ENCODE data around the gene HBP1. TPM values are rescaled to one million over a fixed set of nuclear protein-coding genes. Genes with fewer than 3 reads are reported as not detected.
A peak's percentile ranks its signal among the peaks of the same experiment; 100 is the strongest.

HBP1 gene
- total and polyA plus RNA-seq, 4 experiments from 2014 or later, result 71.6 to 116 (median 105) TPM

DNA sequence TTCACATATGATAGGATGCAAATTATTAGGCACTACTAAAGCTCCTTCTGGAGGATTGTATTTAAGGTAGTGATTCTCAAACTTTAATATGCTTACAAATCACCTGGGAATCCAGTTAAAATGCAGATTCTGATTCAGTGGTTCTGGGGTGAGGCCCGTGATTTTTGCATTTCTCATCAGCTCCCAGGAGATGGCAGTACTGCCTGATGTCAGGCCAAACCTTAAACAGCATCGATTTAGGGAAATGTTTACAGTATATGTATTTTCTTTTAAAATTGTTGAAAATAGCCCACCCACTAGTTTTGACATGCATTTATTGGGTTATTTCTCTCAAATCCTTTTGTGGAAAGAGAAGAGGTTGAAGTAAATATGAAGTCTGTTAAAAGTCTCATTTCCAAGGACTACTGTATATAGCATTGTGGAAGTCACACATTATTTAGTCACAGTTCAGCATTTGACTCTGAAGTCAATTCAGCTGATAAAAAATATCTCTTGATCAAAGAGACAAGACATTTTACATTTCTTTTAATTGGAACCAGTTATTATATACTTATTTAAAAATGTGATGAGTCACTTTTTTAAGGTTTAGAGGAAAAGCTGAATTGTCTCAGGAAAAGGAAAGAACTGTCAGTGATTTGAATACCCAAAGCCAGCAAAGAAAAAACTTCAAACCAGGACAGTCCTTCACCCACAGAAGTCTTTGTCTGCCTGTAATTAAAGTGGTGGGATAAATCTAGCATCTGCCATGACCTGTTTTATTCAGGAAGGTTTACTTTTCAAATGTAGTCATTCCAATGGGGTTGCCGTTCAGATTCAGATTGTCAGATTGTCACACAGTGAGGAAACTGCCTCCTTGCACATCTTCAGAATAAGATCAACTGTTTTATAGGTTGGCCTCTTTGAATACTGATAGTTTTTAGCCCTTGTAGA, 21.1 kb upstream of the HBP1 start:
- Histone ChIP-seq H3K27me3 (ENCODE audit: insufficient read depth, low read length) (no peaks in the 10 kb centered on the region), H3K4me3 (ENCODE audit: low read length in 2 of 2) (no peak overlapping the region), H3K27ac (ENCODE audit: low read depth, low read length) (no peak overlapping the region), H3K4me1 (ENCODE audit: insufficient read depth, low read length) (no peaks in the 10 kb centered on the region), H3K9me3 (ENCODE audit: control insufficient read depth in 1 of 2, low read length in 2 of 2) (no peaks in the 10 kb centered on the region), H3K36me3 (ENCODE audit: insufficient read depth, low read length) (no peaks in the 10 kb centered on the region)
- Mint-ChIP-seq H3K9me3 (no peaks in the 10 kb centered on the region), H3K4me3 (no peak overlapping the region), H3K27ac (no peak overlapping the region), H3K27me3 (no peaks in the 10 kb centered on the region), H3K4me1 (peaks cover 0 to 2% (median 1%) of the 10 kb centered on the region in 4 donors), H3K36me3 (no peaks in the 10 kb centered on the region)
- peak; percentile 39 to 55 (median 44) for DNase-seq
- intact Hi-C loops (cut with micrococcal nuclease), result loop anchor here (1.0 to 5.0 kb wide), 3 partner anchors 355 to 732 kb away; no protein-coding TSS in a partner anchor
- POLR2A ChIA-PET (ENCODE audit: partially characterized antibody), result interaction anchor here (0.9 to 6.9 kb wide), 4 partner anchors 9 to 595 kb away, joined by 3 to 86 read pairs (median 4); partner anchors contain the start of gene HBP1
- CTCF ChIA-PET (ENCODE audit: partially characterized antibody), result interaction anchor here (0.6 to 6.9 kb wide), 42 partner anchors 9 to 998 kb away, joined by 3 to 56 read pairs (median 5); partner anchors contain the start of genes CCDC71L, HBP1 and PIK3CG

DNA sequence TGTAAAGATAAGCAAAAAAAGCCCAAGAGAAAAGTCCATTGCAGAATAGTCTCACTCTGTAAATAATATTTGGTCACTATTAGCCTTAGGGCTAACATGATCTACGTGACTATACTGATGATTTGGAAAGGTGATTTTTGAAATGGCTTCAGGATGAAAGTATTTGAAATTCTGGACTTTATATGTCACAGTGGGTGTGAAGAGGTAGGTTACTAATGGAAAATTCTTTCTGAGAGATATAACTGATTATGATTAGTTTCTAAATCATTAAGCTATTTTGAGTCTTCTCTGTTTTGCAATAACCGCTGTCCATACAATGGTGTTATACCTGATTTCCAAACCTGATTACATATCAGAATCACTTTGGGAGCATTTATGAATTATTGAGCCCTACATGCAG, 20.1 kb upstream of the HBP1 start:
- Mint-ChIP-seq H3K27me3 (no peaks in the 10 kb centered on the region), H3K9me3 (no peaks in the 10 kb centered on the region), H3K36me3 (no peaks in the 10 kb centered on the region), H3K4me3 (no peak overlapping the region), H3K27ac (no peak overlapping the region), H3K4me1 (peaks cover 0 to 2% (median 1%) of the 10 kb centered on the region in 4 donors)
- Histone ChIP-seq H3K4me3 (ENCODE audit: low read length in 2 of 2) (no peak overlapping the region), H3K27ac (ENCODE audit: low read depth, low read length) (no peak overlapping the region), H3K27me3 (ENCODE audit: insufficient read depth, low read length) (no peaks in the 10 kb centered on the region), H3K9me3 (ENCODE audit: control insufficient read depth in 1 of 2, low read length in 2 of 2) (no peaks in the 10 kb centered on the region), H3K36me3 (ENCODE audit: insufficient read depth, low read length) (no peaks in the 10 kb centered on the region), H3K4me1 (ENCODE audit: insufficient read depth, low read length) (no peaks in the 10 kb centered on the region)
- CTCF ChIA-PET (ENCODE audit: partially characterized antibody), result interaction anchor here (1.3 to 6.9 kb wide), 20 partner anchors 10 to 997 kb away, joined by 3 to 56 read pairs (median 14); partner anchors contain the start of genes CCDC71L, HBP1 and PIK3CG
- POLR2A ChIA-PET (ENCODE audit: partially characterized antibody), result interaction anchor here (1.7 to 6.9 kb wide), 3 partner anchors 8 to 356 kb away, joined by 3 to 86 read pairs (median 8); partner anchors contain the start of gene HBP1
- intact Hi-C loops (cut with micrococcal nuclease), result loop anchor here (5.0 kb wide), 1 partner anchor 354 kb away; no protein-coding TSS in a partner anchor
- no peak for DNase-seq

DNA sequence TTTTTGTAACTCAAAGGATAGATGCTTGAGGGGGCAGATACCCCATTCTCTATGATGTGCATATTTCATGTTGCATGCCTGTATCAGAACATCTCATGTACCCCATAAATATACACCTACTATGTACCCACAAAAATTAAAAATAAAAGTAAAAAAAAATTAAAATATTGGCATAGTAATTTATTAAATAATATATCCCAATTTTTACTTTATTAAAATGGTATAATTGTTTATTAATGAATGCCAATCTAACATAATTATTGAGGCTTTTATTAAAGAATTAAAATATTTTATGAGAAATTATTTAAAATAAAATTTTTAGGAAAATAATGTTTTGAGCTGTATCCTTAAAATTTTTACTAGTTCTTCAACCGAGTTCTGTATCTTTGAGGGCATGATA, 18.9 kb upstream of the HBP1 start:
- peaks cover 0 to 2% of the 10 kb centered on the region in 2 donors for H3K27me3 Mint-ChIP-seq
- CTCF ChIA-PET (ENCODE audit: partially characterized antibody), result interaction anchor here (0.7 to 6.9 kb wide), 23 partner anchors 11 to 577 kb away, joined by 3 to 56 read pairs (median 5); partner anchors contain the start of genes HBP1 and PIK3CG
- no peak for DNase-seq
- H3K4me1 Mint-ChIP-seq, result peaks cover 0 to 2% (median 1%) of the 10 kb centered on the region in 4 donors
- H3K27ac Mint-ChIP-seq, result no peak overlapping the region
- Histone ChIP-seq H3K27ac (ENCODE audit: low read depth, low read length) (no peak overlapping the region), H3K27me3 (ENCODE audit: insufficient read depth, low read length) (no peaks in the 10 kb centered on the region), H3K4me1 (ENCODE audit: insufficient read depth, low read length) (no peaks in the 10 kb centered on the region), H3K4me3 (ENCODE audit: low read length in 2 of 2) (no peak overlapping the region), H3K36me3 (ENCODE audit: insufficient read depth, low read length) (no peaks in the 10 kb centered on the region), H3K9me3 (ENCODE audit: control insufficient read depth in 1 of 2, low read length in 2 of 2) (no peaks in the 10 kb centered on the region)
- intact Hi-C loops (cut with micrococcal nuclease), result loop anchor here (1.0 to 5.0 kb wide), 8 partner anchors 17 to 997 kb away; partner anchors contain the start of genes CCDC71L and PIK3CG
- POLR2A ChIA-PET (ENCODE audit: partially characterized antibody), result interaction anchor here (2.3 to 6.9 kb wide), 2 partner anchors 19 to 357 kb away, joined by 8 to 86 read pairs; partner anchors contain the start of gene HBP1
- no peaks in the 10 kb centered on the region for H3K9me3 Mint-ChIP-seq
- H3K4me3 Mint-ChIP-seq, result no peak overlapping the region
- no peaks in the 10 kb centered on the region for H3K36me3 Mint-ChIP-seq

DNA sequence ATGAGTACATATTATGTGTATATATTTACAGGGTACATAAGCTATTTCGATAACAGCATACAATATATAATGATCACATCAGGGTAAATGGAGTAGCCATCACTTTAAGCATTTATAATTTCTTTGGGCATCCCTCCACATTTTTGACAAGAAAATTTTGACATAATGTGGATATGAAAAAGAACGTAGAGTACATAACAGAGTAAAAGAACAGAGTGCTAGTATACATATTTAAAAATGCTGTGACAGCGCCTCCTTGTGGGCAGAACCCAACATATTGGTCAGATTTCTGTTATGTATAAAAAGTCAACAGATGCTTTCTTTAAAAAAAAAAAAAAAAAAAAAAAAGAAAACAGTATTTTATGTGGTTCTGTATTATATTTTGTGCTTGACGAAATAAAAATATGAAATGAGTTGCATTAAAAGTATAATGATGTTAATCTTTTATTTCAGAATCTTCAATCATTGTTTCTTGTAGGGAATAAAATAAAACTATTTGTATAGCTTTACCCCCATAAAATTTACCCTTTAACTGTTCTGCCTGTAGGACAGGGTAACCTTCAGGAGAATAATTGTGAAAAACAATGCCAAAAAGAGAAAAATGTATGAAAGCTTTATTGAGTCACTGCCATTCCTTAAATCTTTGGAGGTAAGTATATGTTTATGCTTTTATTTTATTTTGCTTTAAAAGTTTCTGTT, 18.3 kb upstream of the HBP1 start:
- Mint-ChIP-seq H3K27ac (no peak overlapping the region), H3K36me3 (no peaks in the 10 kb centered on the region), H3K4me3 (no peak overlapping the region), H3K27me3 (peaks cover 0 to 2% of the 10 kb centered on the region in 2 donors), H3K4me1 (peaks cover 0 to 2% (median 1%) of the 10 kb centered on the region in 4 donors), H3K9me3 (no peaks in the 10 kb centered on the region)
- intact Hi-C loops (cut with micrococcal nuclease), result loop anchor here (1.0 to 5.0 kb wide), 7 partner anchors 17 to 997 kb away; partner anchors contain the start of genes CCDC71L and PIK3CG
- no peak overlapping the region for H3K4me3 ChIP-seq (ENCODE audit: low read length in 2 of 2)
- CTCF ChIA-PET (ENCODE audit: partially characterized antibody), result interaction anchor here (0.7 to 6.9 kb wide), 29 partner anchors 11 to 582 kb away, joined by 3 to 56 read pairs (median 4); partner anchors contain the start of genes HBP1 and PIK3CG
- H3K27me3 ChIP-seq (ENCODE audit: insufficient read depth, low read length), result no peaks in the 10 kb centered on the region
- peak; percentile 68 to 81 (median 74) for DNase-seq
- POLR2A ChIA-PET (ENCODE audit: partially characterized antibody), result interaction anchor here (0.6 to 6.9 kb wide), 3 partner anchors 18 to 357 kb away, joined by 3 to 86 read pairs (median 8); partner anchors contain the start of gene HBP1
- no peaks in the 10 kb centered on the region for H3K4me1 ChIP-seq (ENCODE audit: insufficient read depth, low read length)
- no peaks in the 10 kb centered on the region for H3K9me3 ChIP-seq (ENCODE audit: control insufficient read depth in 1 of 2, low read length in 2 of 2)
- H3K36me3 ChIP-seq (ENCODE audit: insufficient read depth, low read length), result no peaks in the 10 kb centered on the region
- H3K27ac ChIP-seq (ENCODE audit: low read depth, low read length), result no peak overlapping the region

DNA sequence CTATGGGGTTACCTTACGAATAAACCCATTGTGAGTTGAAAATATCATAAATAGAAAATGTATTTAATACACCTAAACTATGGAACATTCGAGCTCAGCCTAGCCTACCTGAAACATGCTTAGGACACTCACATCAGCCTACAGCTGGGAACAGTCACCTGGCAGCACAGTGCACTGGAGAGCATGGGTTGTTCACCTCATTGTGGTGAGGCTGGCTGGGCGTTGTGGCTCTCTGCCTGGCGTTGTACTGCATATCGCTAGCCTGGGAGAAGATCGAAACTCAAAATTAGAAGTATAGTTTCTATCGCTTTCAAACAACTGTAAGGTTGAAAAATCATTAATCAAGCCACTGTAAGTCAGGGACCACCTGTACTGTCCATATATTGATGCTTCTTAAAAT, 17.3 kb upstream of the HBP1 start:
- no peaks in the 10 kb centered on the region for H3K27me3 ChIP-seq (ENCODE audit: insufficient read depth, low read length)
- no peaks in the 10 kb centered on the region for H3K4me1 ChIP-seq (ENCODE audit: insufficient read depth, low read length)
- no peaks in the 10 kb centered on the region for H3K36me3 ChIP-seq (ENCODE audit: insufficient read depth, low read length)
- Mint-ChIP-seq H3K27ac (no peak overlapping the region), H3K4me3 (no peak overlapping the region), H3K9me3 (peaks cover 0 to 4% (median 0%) of the 10 kb centered on the region in 8 donors), H3K36me3 (no peaks in the 10 kb centered on the region), H3K4me1 (peaks cover 0 to 2% (median 1%) of the 10 kb centered on the region in 4 donors), H3K27me3 (peaks cover 0 to 2% of the 10 kb centered on the region in 2 donors)
- POLR2A ChIA-PET (ENCODE audit: partially characterized antibody), result interaction anchor here (6.9 kb wide), 1 partner anchor 17 kb away, joined by 86 read pairs; the partner anchor contains the start of gene HBP1
- H3K27ac ChIP-seq (ENCODE audit: low read depth, low read length), result no peak overlapping the region
- H3K4me3 ChIP-seq (ENCODE audit: low read length in 2 of 2), result no peak overlapping the region
- CTCF ChIA-PET (ENCODE audit: partially characterized antibody), result interaction anchor here (1.0 to 6.9 kb wide), 9 partner anchors 15 to 362 kb away, joined by 3 to 56 read pairs (median 8); partner anchors contain the start of gene HBP1
- H3K9me3 ChIP-seq (ENCODE audit: control insufficient read depth in 1 of 2, low read length in 2 of 2), result no peaks in the 10 kb centered on the region
- DNase-seq, result no peak
- intact Hi-C loops (cut with micrococcal nuclease), result loop anchor here (5.0 kb wide), 4 partner anchors 284 to 996 kb away; partner anchors contain the start of genes CCDC71L and PIK3CG

DNA sequence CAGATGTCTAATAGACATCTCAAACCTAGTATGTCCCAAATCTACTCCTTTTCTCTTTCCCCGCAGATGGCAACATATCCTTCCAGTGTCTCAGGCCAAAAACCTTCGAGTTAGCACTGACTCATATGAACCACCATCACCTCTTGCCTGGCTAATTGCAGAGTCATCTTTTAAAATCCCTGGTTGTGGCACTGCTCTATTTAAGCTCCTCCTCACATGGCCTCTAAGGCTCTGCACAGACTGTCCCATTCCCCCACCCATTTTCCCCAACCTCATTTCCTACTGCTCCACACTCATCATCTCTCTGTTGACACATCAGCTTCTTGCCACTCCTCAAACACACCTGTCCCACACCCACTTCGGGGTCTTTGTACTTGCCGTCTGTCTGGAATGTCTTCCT, 16.8 kb upstream of the HBP1 start:
- Histone ChIP-seq H3K4me3 (ENCODE audit: low read length in 2 of 2) (no peak overlapping the region), H3K4me1 (ENCODE audit: insufficient read depth, low read length) (no peaks in the 10 kb centered on the region), H3K36me3 (ENCODE audit: insufficient read depth, low read length) (no peaks in the 10 kb centered on the region), H3K27ac (ENCODE audit: low read depth, low read length) (no peak overlapping the region), H3K9me3 (ENCODE audit: control insufficient read depth in 1 of 2, low read length in 2 of 2) (no peaks in the 10 kb centered on the region), H3K27me3 (ENCODE audit: insufficient read depth, low read length) (no peaks in the 10 kb centered on the region)
- POLR2A ChIA-PET (ENCODE audit: partially characterized antibody), result interaction anchor here (6.9 kb wide), 1 partner anchor 17 kb away, joined by 86 read pairs; the partner anchor contains the start of gene HBP1
- H3K27ac Mint-ChIP-seq, result peak overlapping the region in 1 of 7 donors; percentile 53
- H3K4me3 Mint-ChIP-seq, result no peak overlapping the region
- H3K27me3 Mint-ChIP-seq, result peaks cover 0 to 2% of the 10 kb centered on the region in 2 donors
- intact Hi-C loops (cut with micrococcal nuclease), result loop anchor here (5.0 kb wide), 4 partner anchors 285 to 995 kb away; partner anchors contain the start of genes CCDC71L and PIK3CG
- DNase-seq, result no peak
- H3K36me3 Mint-ChIP-seq, result no peaks in the 10 kb centered on the region
- peaks cover 0 to 2% (median 1%) of the 10 kb centered on the region in 4 donors for H3K4me1 Mint-ChIP-seq
- peaks cover 0 to 4% (median 0%) of the 10 kb centered on the region in 8 donors for H3K9me3 Mint-ChIP-seq
- CTCF ChIA-PET (ENCODE audit: partially characterized antibody), result interaction anchor here (0.8 to 6.9 kb wide), 10 partner anchors 9 to 358 kb away, joined by 3 to 56 read pairs (median 4); partner anchors contain the start of gene HBP1
